Measurements from ENCODE around the gene STAT4. TPM values are rescaled to one million over a fixed set of nuclear protein-coding genes. Genes with fewer than 3 reads are reported as not detected.

Gene STAT4
- total RNA-seq, 4 donors from 2014 or later = 1.0 to 6.6 (median 4.4) TPM

DNA sequence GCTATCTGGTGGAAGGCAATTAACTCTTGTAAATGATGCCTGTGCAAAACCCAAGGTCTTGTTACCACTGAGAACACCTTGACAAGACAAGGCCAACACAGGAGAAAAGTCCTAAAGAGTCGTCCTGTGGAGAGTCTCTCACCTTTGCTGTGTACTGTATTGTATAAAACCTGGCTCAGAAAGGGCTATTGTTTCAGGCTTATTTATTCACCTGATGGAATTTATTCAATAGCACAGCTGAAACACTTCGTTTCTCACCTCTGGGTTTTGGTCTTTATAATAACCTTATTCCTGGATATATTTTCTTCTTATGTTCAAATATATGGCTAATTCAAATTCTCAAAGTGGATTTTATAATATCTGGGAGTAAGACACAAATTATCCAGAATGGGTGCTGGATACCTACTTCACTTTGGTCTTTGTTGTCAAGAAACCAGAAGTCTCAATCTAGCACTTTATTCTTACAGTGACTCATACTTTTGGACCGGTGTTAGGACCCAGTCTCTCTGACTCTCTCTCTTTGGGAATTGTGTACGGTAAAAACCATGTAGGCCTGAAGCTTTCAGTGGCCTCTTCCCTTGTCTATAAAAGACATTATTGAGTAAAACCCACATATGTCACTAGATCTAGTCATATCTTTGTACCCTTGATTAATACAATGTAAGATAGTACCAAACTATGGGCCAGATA is 16.1 kb upstream of the STAT4 start:
- 84 to 87% methylated on average over 4 of the region's 4 CpGs for WGBS, 2 donors
- no peak overlapping the region for H3K4me3 ChIP-seq (replicated peaks in 1 of 3)
- peak overlapping the region in 1 of 3 donors; percentile 9 for H3K27ac ChIP-seq
- intact Hi-C loops (cut with DNase I) = loop anchor here (5.0 kb wide), 2 partner anchors 335 to 355 kb away; no protein-coding TSS in a partner anchor
- no peak for TF ChIP-seq POLR2A (IDR thresholded peaks at IDR 0.05)
- TF ChIP-seq, protein P1, sequence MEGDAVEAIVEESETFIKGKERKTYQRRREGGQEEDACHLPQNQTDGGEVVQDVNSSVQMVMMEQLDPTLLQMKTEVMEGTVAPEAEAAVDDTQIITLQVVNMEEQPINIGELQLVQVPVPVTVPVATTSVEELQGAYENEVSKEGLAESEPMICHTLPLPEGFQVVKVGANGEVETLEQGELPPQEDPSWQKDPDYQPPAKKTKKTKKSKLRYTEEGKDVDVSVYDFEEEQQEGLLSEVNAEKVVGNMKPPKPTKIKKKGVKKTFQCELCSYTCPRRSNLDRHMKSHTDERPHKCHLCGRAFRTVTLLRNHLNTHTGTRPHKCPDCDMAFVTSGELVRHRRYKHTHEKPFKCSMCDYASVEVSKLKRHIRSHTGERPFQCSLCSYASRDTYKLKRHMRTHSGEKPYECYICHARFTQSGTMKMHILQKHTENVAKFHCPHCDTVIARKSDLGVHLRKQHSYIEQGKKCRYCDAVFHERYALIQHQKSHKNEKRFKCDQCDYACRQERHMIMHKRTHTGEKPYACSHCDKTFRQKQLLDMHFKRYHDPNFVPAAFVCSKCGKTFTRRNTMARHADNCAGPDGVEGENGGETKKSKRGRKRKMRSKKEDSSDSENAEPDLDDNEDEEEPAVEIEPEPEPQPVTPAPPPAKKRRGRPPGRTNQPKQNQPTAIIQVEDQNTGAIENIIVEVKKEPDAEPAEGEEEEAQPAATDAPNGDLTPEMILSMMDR (IDR thresholded peaks at IDR 0.05) = no peak
- no peaks in the 10 kb centered on the region for H3K9me3 ChIP-seq
- H3K27me3 ChIP-seq = no peaks in the 10 kb centered on the region
- DNase-seq = no peak
- peaks cover 15 to 28% of the 10 kb centered on the region in 2 donors for H3K4me1 ChIP-seq
- H3K36me3 ChIP-seq = no peaks in the 10 kb centered on the region

DNA sequence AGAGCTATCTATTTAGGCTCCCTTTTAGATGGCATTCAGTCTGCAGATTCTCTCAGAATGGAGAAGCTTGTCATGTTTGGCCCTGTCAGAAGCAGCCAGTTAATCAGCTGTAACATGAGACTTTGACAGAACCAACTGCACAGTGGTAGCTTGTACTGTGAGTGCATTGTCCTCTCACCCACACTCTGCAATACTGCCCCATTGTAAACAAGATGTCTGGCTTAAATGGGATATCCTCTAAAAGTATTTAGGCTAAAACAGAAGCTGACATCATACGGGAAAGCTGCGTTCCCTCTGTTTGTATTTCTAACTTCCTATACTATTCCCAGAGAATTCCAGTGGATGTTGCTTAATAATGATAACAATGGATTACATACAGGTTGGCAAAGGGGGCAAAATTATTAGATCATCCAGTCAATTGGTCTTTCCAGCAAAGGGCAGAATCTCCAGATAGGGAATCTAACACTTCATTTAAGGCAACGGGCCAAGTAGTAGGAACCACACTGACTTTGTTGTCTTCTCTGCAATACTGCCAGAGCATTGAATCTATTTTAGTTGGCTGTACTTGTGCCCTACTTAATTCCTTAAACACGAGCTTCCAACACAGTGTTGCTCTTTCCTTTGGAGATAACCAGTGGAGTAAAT is 15.4 kb upstream of the STAT4 start:
- DNase-seq = no peak
- Histone ChIP-seq H3K36me3 (no peaks in the 10 kb centered on the region), H3K9me3 (no peaks in the 10 kb centered on the region), H3K27me3 (no peaks in the 10 kb centered on the region), H3K27ac (peak overlapping the region in 1 of 3 donors; percentile 9), H3K4me1 (peaks cover 12 to 21% of the 10 kb centered on the region in 2 donors), H3K4me3 (replicated peaks in 1 of 3) (no peak overlapping the region)
- TF ChIP-seq, protein P1 (IDR thresholded peaks at IDR 0.05) = no peak
- no peak for TF ChIP-seq POLR2A (IDR thresholded peaks at IDR 0.05)
- intact Hi-C loops (cut with DNase I) = loop anchor here (5.0 kb wide), 2 partner anchors 336 to 356 kb away; no protein-coding TSS in a partner anchor
- WGBS, 2 donors = 59 to 67% methylated on average over 4 of the region's 4 CpGs

DNA sequence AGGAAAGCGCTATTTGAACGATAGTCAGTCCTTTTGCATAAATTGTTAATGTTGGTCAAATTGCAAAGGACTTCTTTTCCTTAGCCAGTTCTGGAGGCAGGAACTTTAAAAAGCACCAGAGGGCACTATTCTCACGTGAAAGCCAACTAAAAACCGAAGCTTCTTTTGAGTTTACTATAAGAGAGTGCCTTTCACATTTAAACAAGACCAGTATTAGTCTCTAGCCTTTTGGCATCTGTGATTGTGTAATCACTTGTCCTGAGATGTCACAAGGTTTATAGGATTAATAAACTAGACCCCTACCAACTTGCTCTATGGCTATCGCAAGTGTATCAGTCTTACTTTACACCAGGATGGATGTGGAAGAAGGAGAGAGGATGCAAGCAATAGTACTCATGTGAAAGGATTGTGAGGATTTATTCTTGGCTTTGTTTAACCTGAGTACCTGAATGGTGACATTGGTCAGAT is 14.4 kb upstream of the STAT4 start:
- Histone ChIP-seq H3K4me1 (peaks cover 11 to 18% of the 10 kb centered on the region in 2 donors), H3K36me3 (no peaks in the 10 kb centered on the region), H3K27me3 (no peaks in the 10 kb centered on the region), H3K4me3 (replicated peaks in 1 of 3) (no peak overlapping the region), H3K9me3 (no peaks in the 10 kb centered on the region), H3K27ac (no peak overlapping the region)
- TF ChIP-seq, protein P1 (IDR thresholded peaks at IDR 0.05) = peak in 5 of 6 experiments; percentile 30 to 72 (median 52)
- no peak for TF ChIP-seq POLR2A (IDR thresholded peaks at IDR 0.05)
- no peak for DNase-seq
- intact Hi-C loops (cut with DNase I) = loop anchor here (5.0 kb wide), 2 partner anchors 337 to 357 kb away; no protein-coding TSS in a partner anchor
- WGBS, 2 donors = 23 to 25% methylated on average over 5 of the region's 5 CpGs

DNA sequence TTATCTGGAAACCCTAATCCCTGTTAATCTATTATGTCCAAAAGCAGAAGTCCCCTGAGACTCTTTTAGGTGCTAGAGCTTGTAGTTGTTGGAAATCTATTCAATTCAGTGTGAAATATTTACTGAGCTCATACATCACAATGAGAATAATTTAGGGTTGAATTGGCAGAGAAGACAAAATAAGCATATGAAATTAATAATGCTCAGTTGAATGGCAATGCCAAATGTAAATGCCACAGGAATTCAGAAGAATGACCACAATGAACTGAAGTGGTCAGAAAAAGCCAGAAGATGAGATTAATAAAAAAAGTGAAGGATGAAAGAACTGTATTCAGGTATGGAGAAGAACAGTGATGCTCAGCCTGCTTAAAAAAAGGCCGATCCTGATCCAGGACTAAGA is 8.0 kb upstream of the STAT4 start:
- H3K27me3 ChIP-seq = no peaks in the 10 kb centered on the region
- DNase-seq = no peak
- no peak overlapping the region for H3K27ac ChIP-seq
- H3K9me3 ChIP-seq = no peaks in the 10 kb centered on the region
- TF ChIP-seq POLR2A (IDR thresholded peaks at IDR 0.05) = no peak
- TF ChIP-seq, protein P1 (IDR thresholded peaks at IDR 0.05) = no peak
- intact Hi-C loops (cut with DNase I) = loop anchor here (5.0 kb wide), 1 partner anchor 106 kb away; no protein-coding TSS in a partner anchor
- no peak overlapping the region for H3K4me3 ChIP-seq (replicated peaks in 1 of 3)
- no peaks in the 10 kb centered on the region for H3K4me1 ChIP-seq
- H3K36me3 ChIP-seq = no peaks in the 10 kb centered on the region
- WGBS, 2 donors = 98% methylated on average over 1 of the region's 1 CpG

DNA sequence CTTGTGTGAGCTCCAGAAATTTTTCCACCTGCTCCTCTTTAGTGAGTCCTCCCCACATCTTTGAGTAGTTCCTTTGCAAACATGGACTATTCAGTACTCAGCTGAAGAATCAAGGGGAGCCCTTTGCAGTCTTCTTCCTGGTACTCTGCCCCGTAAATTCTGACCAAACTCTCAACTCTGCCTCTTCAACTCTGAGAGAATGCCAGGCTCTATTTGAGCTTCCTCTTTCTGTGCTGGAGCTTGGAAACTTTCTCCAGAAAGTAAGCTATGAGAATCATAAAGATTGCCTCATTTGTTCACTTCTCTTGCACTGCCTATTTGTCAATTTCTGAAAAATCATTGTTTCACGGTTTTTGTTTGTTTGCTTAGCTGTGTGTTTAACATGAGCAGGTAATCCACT is 7.4 kb upstream of the STAT4 start:
- no peak overlapping the region for H3K4me3 ChIP-seq (replicated peaks in 1 of 3)
- H3K27ac ChIP-seq = no peak overlapping the region
- no peaks in the 10 kb centered on the region for H3K36me3 ChIP-seq
- WGBS, 2 donors = 34 to 36% methylated on average over 2 of the region's 2 CpGs
- H3K9me3 ChIP-seq = no peaks in the 10 kb centered on the region
- TF ChIP-seq, protein P1 (IDR thresholded peaks at IDR 0.05) = no peak
- no peak for TF ChIP-seq POLR2A (IDR thresholded peaks at IDR 0.05)
- no peak for DNase-seq
- no peaks in the 10 kb centered on the region for H3K27me3 ChIP-seq
- no peaks in the 10 kb centered on the region for H3K4me1 ChIP-seq
- intact Hi-C loops (cut with DNase I) = loop anchor here (5.0 kb wide), 1 partner anchor 106 kb away; no protein-coding TSS in a partner anchor

All from thyroid gland (tissue), 4 donors.